PFSK-1 (cell line): Measurements from ENCODE around the gene C3orf49.

ENCODE experiments used
- FOXP2 ChIP-seq: optimal IDR thresholded peaks from 2 replicates; pipeline ENCODE3; 2011; ENCODE audit warnings: borderline replicate concordance, control low read depth, inconsistent platforms; ENCODE audit not compliant: insufficient read depth; ENCODE audit errors: extremely low read length, extremely low read depth
- POLR2AphosphoS5 ChIP-seq: IDR thresholded peaks from 2 replicates; pipeline ENCODE4 v1.6.1; 2012; ENCODE audit warnings: low read depth, mild to moderate bottlenecking, control low read depth, low read length, moderate library complexity
- REST ChIP-seq, 2 experiments: IDR thresholded peaks; 2 replicates each; pipeline versions ENCODE4 v1.6.1 to v1.8.0; 2011 to 2012; ENCODE audit warnings: low read depth in 2 of 2, low read length in 2 of 2, control low read depth in 1 of 2, inconsistent platforms in 1 of 2, mild to moderate bottlenecking in 1 of 2, moderate library complexity in 1 of 2; ENCODE audit not compliant: insufficient read depth in 1 of 2
- SIN3A ChIP-seq: IDR thresholded peaks from 2 replicates; pipeline ENCODE4 v1.6.1; 2012; ENCODE audit warnings: mild to moderate bottlenecking, low read length, moderate library complexity, borderline replicate concordance; ENCODE audit not compliant: insufficient read depth
- TAF1 ChIP-seq: IDR thresholded peaks from 2 replicates; pipeline ENCODE4 v1.6.1; 2012; ENCODE audit warnings: low read length, control low read depth, borderline replicate concordance; ENCODE audit not compliant: insufficient read depth

GRCh38 chr3:63877737-63878393 is 58.8 kb downstream of the C3orf49 start:
- TF ChIP-seq TAF1 (no peak), REST (IDR thresholded peaks at IDR 0.05; ENCODE audit: insufficient read depth in 1 of 2, low read depth in 2 of 2, low read length in 2 of 2) (no peak), SIN3A (no peak), POLR2AphosphoS5 (no peak), FOXP2 (no peak)
